MM.1S (cell line): ENCODE data around the gene SLIT2.

ENCODE experiments used
- CTCF ChIP-seq: fragments of 300-600 bp; sonication (generic); IDR thresholded peaks from 2 replicates; pipeline ENCODE4 v1.5.1; 2016; ENCODE audit warnings: antibody characterized with exemption, low read length, mixed read lengths
- EZH2 ChIP-seq: fragments of 300-600 bp; sonication (generic); optimal IDR thresholded peaks from 2 replicates; pipeline ENCODE3; 2017; ENCODE audit warnings: low read depth, mild to moderate bottlenecking, antibody characterized with exemption, low read length, mixed read lengths
- EZH2phosphoT487 ChIP-seq: fragments of 300-600 bp; sonication (generic); IDR thresholded peaks from 2 replicates; pipeline ENCODE4 v1.6.1; 2018; ENCODE audit warnings: antibody characterized with exemption, low read length

GRCh38 chr4:20289782-20290181, 38.1 kb downstream of the SLIT2 start:
- no peak for TF ChIP-seq EZH2
- TF ChIP-seq CTCF = no peak
- TF ChIP-seq EZH2phosphoT487 = no peak
